ENCODE measurements around the gene PIGB.
"Not testable (repeated sequence)": the region's sequence is repeated elsewhere in the genome, so short reads cannot be mapped to it uniquely, and the experiment has no call there.

PIGB gene

GRCh38 chr15:55318588-55319494 lies at the start of gene PIGB, which contains the start of gene PIGBOS1:
Gene PIGB (plus strand): TSS chr15:55319222. CDS start chr15:55319251, 29 bp downstream.
Gene PIGBOS1 (minus strand): TSS chr15:55319123. CDS start chr15:55317792, 1,331 bp downstream.
- DNase-seq = peak; percentile 86 to 88

- no peak for DNase-seq
These were observed 48.7 kb upstream of the PIGB start for GRCh38 chr15:55270291-55270690.

- no peak for DNase-seq
These were observed 42.7 kb upstream of the PIGB start for GRCh38 chr15:55276324-55276723.

- peak; percentile 57 to 78 for DNase-seq
These were observed 41.9 kb upstream of the PIGB start for GRCh38 chr15:55277116-55277564.

- DNase-seq = no peak
These were observed 41.3 kb upstream of the PIGB start for GRCh38 chr15:55277715-55278114.

- no peak for DNase-seq
These were observed 39.8 kb upstream of the PIGB start for GRCh38 chr15:55279100-55279745.

GRCh38 chr15:55279746-55280351 lies 39.2 kb upstream of the PIGB start:
- peak; percentile 67 to 75 for DNase-seq

GRCh38 chr15:55280589-55280988 lies 38.4 kb upstream of the PIGB start:
- peak in 1 of 2 donors; percentile 45 for DNase-seq

GRCh38 chr15:55281517-55282228 lies 37.3 kb upstream of the PIGB start:
- DNase-seq = no peak

GRCh38 chr15:55282284-55282833 lies 36.7 kb upstream of the PIGB start:
- peak in 1 of 2 donors; percentile 55 for DNase-seq

- DNase-seq = no peak
These were observed 35.5 kb upstream of the PIGB start for GRCh38 chr15:55283379-55284147.

GRCh38 chr15:55284426-55284825 lies 34.6 kb upstream of the PIGB start:
- no peak for DNase-seq

GRCh38 chr15:55286442-55287189 lies 32.4 kb upstream of the PIGB start:
- DNase-seq = not testable (repeated sequence)

- DNase-seq = no peak
These were observed 30.9 kb upstream of the PIGB start for GRCh38 chr15:55288006-55288717.

GRCh38 chr15:55289011-55289745 lies 29.8 kb upstream of the PIGB start:
- DNase-seq = peak; percentile 33 to 48

- DNase-seq = peak; percentile 78 to 83
These were observed 29.1 kb upstream of the PIGB start, which contains the start of gene RAB27A for GRCh38 chr15:55289746-55290527. Gene RAB27A (minus strand): TSS chr15:55289813. CDS start chr15:55234934, 54,879 bp downstream.

GRCh38 chr15:55290528-55291057 lies 28.4 kb upstream of the PIGB start:
- DNase-seq = peak; percentile 87 to 88

GRCh38 chr15:55297315-55297714 lies 21.7 kb upstream of the PIGB start:
- no peak for DNase-seq
